ENCODE measurements around the gene CAMTA1. TPM values are rescaled to one million over a fixed set of nuclear protein-coding genes. Genes with fewer than 3 reads are reported as not detected.

Gene CAMTA1
- total RNA-seq, 2 experiments from 2014 or later: 43.9 to 73.3 TPM

- no peak for DNase-seq (ENCODE audit: low spot score)
- H3K9me3 ChIP-seq (ENCODE audit: low read length): no peaks in the 10 kb centered on the region
- BruUV-seq (replicated peaks): no TSS peak
- H2AFZ ChIP-seq (ENCODE audit: low read length): no peak overlapping the region
- ChIA-PET POLR2A (no interaction called here), CTCF (ENCODE audit: unreplicated experiment) (no interaction called here)
- H3K9me2 ChIP-seq (ENCODE audit: insufficient read depth, low read length): no peaks in the 10 kb centered on the region
- TF ChIP-seq CTCF (conservative IDR thresholded peaks at IDR 0.05; ENCODE audit: low read length) (no peak), EZH2phosphoT487 (IDR thresholded peaks at IDR 0.05; ENCODE audit: borderline replicate concordance, low read depth, low read length) (no peak)
- no peaks in the 10 kb centered on the region for H3K79me2 ChIP-seq (ENCODE audit: insufficient read depth, low read depth, low read length)
- H3K4me3 ChIP-seq (ENCODE audit: low read depth, low read length, poor library complexity, severe bottlenecking): no peak overlapping the region
- no peaks in the 10 kb centered on the region for H4K20me1 ChIP-seq (ENCODE audit: insufficient read depth, low read length)
- H3K4me2 ChIP-seq (ENCODE audit: low read length): no peak overlapping the region
- H3K4me1 ChIP-seq (ENCODE audit: insufficient read depth, low read length, poor library complexity, severe bottlenecking): no peaks in the 10 kb centered on the region
- no peaks in the 10 kb centered on the region for H3K36me3 ChIP-seq (ENCODE audit: insufficient read depth, low read length)
- no peak overlapping the region for H3K27ac ChIP-seq (ENCODE audit: low read depth, low read length, poor library complexity, severe bottlenecking)
- intact Hi-C loops (cut with micrococcal nuclease; ENCODE audit: unreplicated experiment): no loop called here
These were observed 449.2 kb downstream of the CAMTA1 start for GRCh38 chr1:7234471-7234755.

- Histone ChIP-seq H3K9me3 (ENCODE audit: low read length) (no peaks in the 10 kb centered on the region), H3K79me2 (ENCODE audit: insufficient read depth, low read depth, low read length) (no peaks in the 10 kb centered on the region), H2AFZ (ENCODE audit: low read length) (no peak overlapping the region), H3K36me3 (ENCODE audit: insufficient read depth, low read length) (no peaks in the 10 kb centered on the region), H3K9me2 (ENCODE audit: insufficient read depth, low read length) (no peaks in the 10 kb centered on the region), H3K4me3 (ENCODE audit: low read depth, low read length, poor library complexity, severe bottlenecking) (no peak overlapping the region), H4K20me1 (ENCODE audit: insufficient read depth, low read length) (no peaks in the 10 kb centered on the region), H3K4me1 (ENCODE audit: insufficient read depth, low read length, poor library complexity, severe bottlenecking) (no peaks in the 10 kb centered on the region), H3K27ac (ENCODE audit: low read depth, low read length, poor library complexity, severe bottlenecking) (no peak overlapping the region), H3K4me2 (ENCODE audit: low read length) (no peak overlapping the region)
- no peak for DNase-seq (ENCODE audit: low spot score)
- BruUV-seq (replicated peaks): no TSS peak
- intact Hi-C loops (cut with micrococcal nuclease; ENCODE audit: unreplicated experiment): no loop called here
- no peak for TF ChIP-seq EZH2phosphoT487 (IDR thresholded peaks at IDR 0.05; ENCODE audit: borderline replicate concordance, low read depth, low read length)
- TF ChIP-seq CTCF (conservative IDR thresholded peaks at IDR 0.05; ENCODE audit: low read length): no peak
- ChIA-PET CTCF (ENCODE audit: unreplicated experiment) (no interaction called here), POLR2A (no interaction called here)
These were observed 450.7 kb downstream of the CAMTA1 start for GRCh38 chr1:7235871-7236517.

GRCh38 chr1:7236844-7237515, 451.7 kb downstream of the CAMTA1 start:
- DNase-seq (ENCODE audit: low spot score): no peak
- POLR2A ChIA-PET: no interaction called here
- H2AFZ ChIP-seq (ENCODE audit: low read length): no peak overlapping the region
- no peaks in the 10 kb centered on the region for H4K20me1 ChIP-seq (ENCODE audit: insufficient read depth, low read length)
- no peak overlapping the region for H3K27ac ChIP-seq (ENCODE audit: low read depth, low read length, poor library complexity, severe bottlenecking)
- BruUV-seq (replicated peaks): no TSS peak
- H3K9me2 ChIP-seq (ENCODE audit: insufficient read depth, low read length): no peaks in the 10 kb centered on the region
- H3K9me3 ChIP-seq (ENCODE audit: low read length): no peaks in the 10 kb centered on the region
- no peak overlapping the region for H3K4me2 ChIP-seq (ENCODE audit: low read length)
- no peaks in the 10 kb centered on the region for H3K4me1 ChIP-seq (ENCODE audit: insufficient read depth, low read length, poor library complexity, severe bottlenecking)
- no peak overlapping the region for H3K4me3 ChIP-seq (ENCODE audit: low read depth, low read length, poor library complexity, severe bottlenecking)
- intact Hi-C loops (cut with micrococcal nuclease; ENCODE audit: unreplicated experiment): no loop called here
- no peaks in the 10 kb centered on the region for H3K79me2 ChIP-seq (ENCODE audit: insufficient read depth, low read depth, low read length)
- CTCF ChIA-PET (ENCODE audit: unreplicated experiment): no interaction called here
- TF ChIP-seq CTCF (conservative IDR thresholded peaks at IDR 0.05; ENCODE audit: low read length) (no peak), EZH2phosphoT487 (IDR thresholded peaks at IDR 0.05; ENCODE audit: borderline replicate concordance, low read depth, low read length) (no peak)
- H3K36me3 ChIP-seq (ENCODE audit: insufficient read depth, low read length): no peaks in the 10 kb centered on the region
